Thyroid gland (tissue), 4 donors: ENCODE data around the gene NDUFAF8.

Experiments
- POLR2A ChIP-seq, 2 donors: fragments of 450-650 bp; IDR thresholded peaks; one replicate each; pipeline ENCODE4 v1.6.1; 2017; ENCODE audit warnings: antibody characterized with exemption in 2 of 2, mild to moderate bottlenecking in 2 of 2, moderate library complexity in 1 of 2
- TF ChIP-seq, protein P1 (sequence below), 6 experiments: fragments of 200-600 bp in 3 of 6; fragments of 450-650 bp in 3 of 6; sonication (generic) in 3 of 6; IDR thresholded peaks; one replicate each; pipeline ENCODE4 v1.5.1; 2016 to 2019; ENCODE audit warnings: antibody characterized with exemption in 6 of 6, mild to moderate bottlenecking in 2 of 6, inconsistent platforms in 1 of 6, moderate library complexity in 1 of 6

GRCh38 chr17:81208651-81209050 is 30.5 kb upstream of the NDUFAF8 start:
- TF ChIP-seq, protein P1, sequence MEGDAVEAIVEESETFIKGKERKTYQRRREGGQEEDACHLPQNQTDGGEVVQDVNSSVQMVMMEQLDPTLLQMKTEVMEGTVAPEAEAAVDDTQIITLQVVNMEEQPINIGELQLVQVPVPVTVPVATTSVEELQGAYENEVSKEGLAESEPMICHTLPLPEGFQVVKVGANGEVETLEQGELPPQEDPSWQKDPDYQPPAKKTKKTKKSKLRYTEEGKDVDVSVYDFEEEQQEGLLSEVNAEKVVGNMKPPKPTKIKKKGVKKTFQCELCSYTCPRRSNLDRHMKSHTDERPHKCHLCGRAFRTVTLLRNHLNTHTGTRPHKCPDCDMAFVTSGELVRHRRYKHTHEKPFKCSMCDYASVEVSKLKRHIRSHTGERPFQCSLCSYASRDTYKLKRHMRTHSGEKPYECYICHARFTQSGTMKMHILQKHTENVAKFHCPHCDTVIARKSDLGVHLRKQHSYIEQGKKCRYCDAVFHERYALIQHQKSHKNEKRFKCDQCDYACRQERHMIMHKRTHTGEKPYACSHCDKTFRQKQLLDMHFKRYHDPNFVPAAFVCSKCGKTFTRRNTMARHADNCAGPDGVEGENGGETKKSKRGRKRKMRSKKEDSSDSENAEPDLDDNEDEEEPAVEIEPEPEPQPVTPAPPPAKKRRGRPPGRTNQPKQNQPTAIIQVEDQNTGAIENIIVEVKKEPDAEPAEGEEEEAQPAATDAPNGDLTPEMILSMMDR (IDR thresholded peaks at IDR 0.05): no peak
- TF ChIP-seq POLR2A (IDR thresholded peaks at IDR 0.05): no peak
